ENCODE measurements around the gene TANC1. TPM values are rescaled to one million over a fixed set of nuclear protein-coding genes. Genes with fewer than 3 reads are reported as not detected.

The TANC1 gene
- total RNA-seq, 2 donors from 2014 or later, result 2.9 to 9.5 TPM

DNA sequence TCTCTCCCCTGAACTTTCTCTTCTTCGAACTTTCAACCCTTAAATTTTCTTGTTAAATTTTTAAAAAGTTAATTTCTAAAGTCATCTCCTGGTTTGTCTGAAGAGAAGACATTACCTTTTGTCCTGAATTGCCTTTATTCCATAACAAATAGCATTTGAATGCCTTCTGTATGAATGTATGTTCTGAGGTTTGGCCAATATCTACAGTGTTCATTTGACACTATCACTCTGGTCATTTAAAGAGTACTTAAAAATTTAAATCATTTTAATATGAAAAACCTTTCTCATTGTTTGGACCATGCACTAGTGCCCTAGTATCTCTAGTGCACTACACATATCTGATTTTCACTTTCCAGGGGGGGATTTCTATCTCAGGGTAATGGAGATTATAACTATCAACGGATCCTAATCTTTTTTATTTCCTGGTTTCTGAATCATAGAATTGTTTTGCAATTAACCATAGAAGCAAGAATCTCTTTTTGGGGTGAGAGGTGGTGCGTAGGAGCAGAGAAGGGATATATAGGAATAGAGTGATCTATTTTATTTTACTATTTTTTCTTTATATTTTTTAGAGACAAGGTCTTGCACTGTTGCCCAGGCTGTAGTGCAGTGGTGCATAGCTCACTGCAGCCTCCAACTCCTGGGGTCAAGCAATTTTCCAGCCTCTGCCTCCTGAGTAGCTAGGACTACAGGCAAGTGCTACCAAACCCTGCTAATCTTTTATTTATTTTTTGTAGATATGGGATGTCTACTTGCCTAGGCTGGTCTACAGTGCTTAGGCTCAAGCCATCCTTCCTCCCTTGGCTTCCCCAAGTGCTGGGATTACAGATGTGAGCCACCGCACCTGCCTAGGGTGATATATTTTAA lies 25.5 kb downstream of the TANC1 start:
- H3K27me3 ChIP-seq (ENCODE audit: control insufficient read depth, insufficient read depth, low read length, poor library complexity, severe bottlenecking), result no peaks in the 10 kb centered on the region
- H3K36me3 ChIP-seq (ENCODE audit: control insufficient read depth, insufficient read depth, low read length), result peaks cover 11% of the 10 kb centered on the region
- Mint-ChIP-seq H3K4me3 (no peak overlapping the region), H3K27me3 (ENCODE audit: insufficient read depth) (peaks cover 11% of the 10 kb centered on the region), H3K36me3 (ENCODE audit: low read depth) (no peaks in the 10 kb centered on the region), H3K4me1 (peaks cover 38% of the 10 kb centered on the region), H3K27ac (no peak overlapping the region), H3K9me3 (no peaks in the 10 kb centered on the region)
- H3K27ac ChIP-seq (ENCODE audit: low read depth, low read length), result no peak overlapping the region
- 71 to 93% methylated on average over 1 to 4 of the region's 4 CpGs for WGBS, 2 experiments (ENCODE audit: insufficient coverage in 1 of 2, insufficient read length in 1 of 2)
- no peak overlapping the region for H3K9ac ChIP-seq (ENCODE audit: extremely low read depth, low read length, poor library complexity, severe bottlenecking)
- TF ChIP-seq, protein P1, sequence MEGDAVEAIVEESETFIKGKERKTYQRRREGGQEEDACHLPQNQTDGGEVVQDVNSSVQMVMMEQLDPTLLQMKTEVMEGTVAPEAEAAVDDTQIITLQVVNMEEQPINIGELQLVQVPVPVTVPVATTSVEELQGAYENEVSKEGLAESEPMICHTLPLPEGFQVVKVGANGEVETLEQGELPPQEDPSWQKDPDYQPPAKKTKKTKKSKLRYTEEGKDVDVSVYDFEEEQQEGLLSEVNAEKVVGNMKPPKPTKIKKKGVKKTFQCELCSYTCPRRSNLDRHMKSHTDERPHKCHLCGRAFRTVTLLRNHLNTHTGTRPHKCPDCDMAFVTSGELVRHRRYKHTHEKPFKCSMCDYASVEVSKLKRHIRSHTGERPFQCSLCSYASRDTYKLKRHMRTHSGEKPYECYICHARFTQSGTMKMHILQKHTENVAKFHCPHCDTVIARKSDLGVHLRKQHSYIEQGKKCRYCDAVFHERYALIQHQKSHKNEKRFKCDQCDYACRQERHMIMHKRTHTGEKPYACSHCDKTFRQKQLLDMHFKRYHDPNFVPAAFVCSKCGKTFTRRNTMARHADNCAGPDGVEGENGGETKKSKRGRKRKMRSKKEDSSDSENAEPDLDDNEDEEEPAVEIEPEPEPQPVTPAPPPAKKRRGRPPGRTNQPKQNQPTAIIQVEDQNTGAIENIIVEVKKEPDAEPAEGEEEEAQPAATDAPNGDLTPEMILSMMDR (conservative IDR thresholded peaks at IDR 0.05), result no peak
- DNase-seq, result no peak
- peaks cover 35% of the 10 kb centered on the region for H3K4me1 ChIP-seq (ENCODE audit: control insufficient read depth, insufficient read depth, low read length)
- no peaks in the 10 kb centered on the region for H3K9me3 ChIP-seq (ENCODE audit: control insufficient read depth, low read length)
- H3K4me3 ChIP-seq (ENCODE audit: low read length), result peak overlapping the region; percentile 65

DNA sequence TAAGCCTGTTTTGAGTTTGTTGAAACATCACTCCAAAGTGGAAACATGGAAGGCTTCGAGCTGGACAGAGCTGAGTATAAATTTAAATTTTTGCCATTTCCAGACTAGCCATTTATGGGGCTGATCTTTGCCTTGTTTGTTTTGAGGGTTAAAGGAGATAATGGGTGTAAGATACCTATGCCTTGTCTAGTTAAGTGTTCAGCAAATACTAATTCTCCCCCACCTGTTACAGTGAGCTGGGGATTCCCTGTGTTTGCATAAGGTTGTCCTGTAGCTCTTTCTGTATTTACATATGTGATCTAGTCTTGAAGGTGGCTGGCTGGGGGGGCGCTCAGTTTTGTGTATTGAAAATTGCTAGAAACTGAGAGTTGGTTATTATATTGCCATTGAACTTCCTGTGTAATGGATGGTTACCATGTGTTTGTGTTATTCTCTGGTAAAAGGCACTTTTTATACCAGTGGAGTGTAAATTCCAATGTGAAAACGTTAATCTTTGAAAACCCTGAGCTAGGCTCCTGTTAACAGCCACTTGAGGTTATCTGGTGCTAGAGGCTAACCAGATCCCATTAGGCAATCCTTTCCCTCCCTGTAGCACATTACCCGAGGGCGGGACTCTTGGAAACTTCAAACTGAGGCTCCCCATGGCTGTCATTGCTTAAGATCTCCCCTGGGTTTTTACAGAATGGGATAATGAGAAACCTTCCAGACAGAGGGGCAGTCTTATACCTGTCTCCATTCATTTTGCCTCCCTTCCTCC lies 26.7 kb downstream of the TANC1 start:
- Mint-ChIP-seq H3K4me3 (no peak overlapping the region), H3K4me1 (peaks cover 42% of the 10 kb centered on the region), H3K36me3 (ENCODE audit: low read depth) (no peaks in the 10 kb centered on the region), H3K9me3 (no peaks in the 10 kb centered on the region), H3K27ac (peak overlapping the region; percentile 87), H3K27me3 (ENCODE audit: insufficient read depth) (peaks cover 9% of the 10 kb centered on the region)
- DNase-seq, result peak; percentile 81
- TF ChIP-seq, protein P1 (conservative IDR thresholded peaks at IDR 0.05), result no peak
- Histone ChIP-seq H3K9me3 (ENCODE audit: control insufficient read depth, low read length) (no peaks in the 10 kb centered on the region), H3K36me3 (ENCODE audit: control insufficient read depth, insufficient read depth, low read length) (peaks cover 11% of the 10 kb centered on the region), H3K9ac (ENCODE audit: extremely low read depth, low read length, poor library complexity, severe bottlenecking) (peak overlapping the region; percentile 42), H3K27me3 (ENCODE audit: control insufficient read depth, insufficient read depth, low read length, poor library complexity, severe bottlenecking) (no peaks in the 10 kb centered on the region), H3K4me3 (ENCODE audit: low read length) (peak overlapping the region; percentile 65), H3K4me1 (ENCODE audit: control insufficient read depth, insufficient read depth, low read length) (peaks cover 33% of the 10 kb centered on the region), H3K27ac (ENCODE audit: low read depth, low read length) (no peak overlapping the region)
- 27 to 70% methylated on average over 2 to 5 of the region's 5 CpGs for WGBS, 2 experiments (ENCODE audit: insufficient coverage in 1 of 2, insufficient read length in 1 of 2)

DNA sequence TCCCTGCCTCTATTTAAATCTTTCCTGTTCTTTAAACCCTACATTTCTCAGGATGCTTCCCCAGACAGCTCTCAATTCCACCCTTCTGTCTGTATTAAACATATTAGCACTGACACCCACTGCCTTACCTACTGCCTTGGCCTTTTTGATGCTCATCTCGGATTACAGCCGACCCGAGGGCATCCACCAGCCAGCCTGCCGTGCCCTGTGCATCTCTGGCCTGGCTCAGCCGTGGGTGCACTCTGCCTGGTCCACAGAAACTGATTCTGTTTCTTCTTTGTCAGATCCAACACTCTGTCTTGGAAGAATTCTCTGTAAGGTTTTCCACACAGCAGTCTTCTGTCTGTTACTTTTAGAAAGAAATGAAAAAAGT lies 27.2 kb downstream of the TANC1 start:
- peaks cover 40% of the 10 kb centered on the region for H3K4me1 Mint-ChIP-seq
- Histone ChIP-seq H3K27ac (ENCODE audit: low read depth, low read length) (no peak overlapping the region), H3K4me3 (ENCODE audit: low read length) (peak overlapping the region; percentile 46), H3K4me1 (ENCODE audit: control insufficient read depth, insufficient read depth, low read length) (peaks cover 32% of the 10 kb centered on the region), H3K9me3 (ENCODE audit: control insufficient read depth, low read length) (no peaks in the 10 kb centered on the region), H3K36me3 (ENCODE audit: control insufficient read depth, insufficient read depth, low read length) (peaks cover 14% of the 10 kb centered on the region), H3K9ac (ENCODE audit: extremely low read depth, low read length, poor library complexity, severe bottlenecking) (no peak overlapping the region), H3K27me3 (ENCODE audit: control insufficient read depth, insufficient read depth, low read length, poor library complexity, severe bottlenecking) (no peaks in the 10 kb centered on the region)
- DNase-seq, result no peak
- no peaks in the 10 kb centered on the region for H3K9me3 Mint-ChIP-seq
- TF ChIP-seq, protein P1 (conservative IDR thresholded peaks at IDR 0.05), result no peak
- no peaks in the 10 kb centered on the region for H3K36me3 Mint-ChIP-seq (ENCODE audit: low read depth)
- no peak overlapping the region for H3K4me3 Mint-ChIP-seq
- no peak overlapping the region for H3K27ac Mint-ChIP-seq
- 41 to 75% methylated on average over 4 to 5 of the region's 5 CpGs for WGBS, 2 experiments (ENCODE audit: insufficient coverage in 1 of 2, insufficient read length in 1 of 2)
- H3K27me3 Mint-ChIP-seq (ENCODE audit: insufficient read depth), result peaks cover 9% of the 10 kb centered on the region
